ENCODE results near the gene AFF3. TPM values are rescaled to one million over a fixed set of nuclear protein-coding genes. Genes with fewer than 3 reads are reported as not detected.
"Not testable (repeated sequence)": the region's sequence is repeated elsewhere in the genome, so short reads cannot be mapped to it uniquely, and the experiment has no call there.

The AFF3 gene
- total RNA-seq, 4 donors from 2014 or later, result 8.5 to 77.2 (median 27.1) TPM

- TF ChIP-seq CTCF (IDR thresholded peaks at IDR 0.05) (no peak), POLR2A (IDR thresholded peaks at IDR 0.05) (no peak)
- Histone ChIP-seq H3K4me1 (no peaks in the 10 kb centered on the region), H3K36me3 (no peaks in the 10 kb centered on the region), H3K4me3 (no peak overlapping the region), H3K27ac (no peak overlapping the region), H3K9me3 (peaks cover 0 to 10% of the 10 kb centered on the region in 2 donors), H3K27me3 (no peaks in the 10 kb centered on the region)
- intact Hi-C loops (cut with DNase I; ENCODE audit: low total_unique reads), result no loop called here
- DNase-seq, result no peak
These were observed 365.3 kb downstream of the AFF3 start for GRCh38 chr2:99776906-99777646.

DNA sequence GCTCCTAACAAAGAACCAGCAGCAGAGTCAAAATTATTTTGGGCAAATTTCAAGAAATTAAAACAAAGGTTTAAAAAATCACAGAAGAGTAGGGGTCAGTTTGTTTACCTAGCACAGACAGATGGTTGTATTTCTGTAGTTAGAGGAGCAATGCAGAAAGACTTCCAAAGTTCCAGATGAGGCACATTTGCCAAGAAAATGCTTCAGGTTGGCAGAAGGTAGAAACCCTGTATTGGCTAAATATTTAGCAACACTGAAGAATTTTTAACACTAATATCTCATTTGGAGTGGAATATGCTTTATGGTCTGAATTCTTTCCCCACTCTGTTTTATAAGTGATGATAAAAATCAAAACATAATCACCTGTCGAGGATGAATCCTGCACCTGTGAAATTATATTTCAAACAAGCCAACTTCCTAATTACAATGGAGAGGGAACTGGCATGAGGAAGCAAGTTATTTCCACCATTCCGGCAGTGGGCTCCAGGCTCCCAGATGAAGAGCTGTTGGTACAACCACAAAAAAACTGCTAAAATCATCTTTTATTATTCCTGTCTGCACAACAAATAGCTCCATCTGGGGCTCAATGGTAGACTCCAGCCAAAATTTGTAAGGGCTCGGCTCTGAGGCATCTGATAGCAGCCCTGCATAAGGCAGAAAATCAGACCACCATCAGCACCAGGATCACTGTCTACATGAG is 366.0 kb downstream of the AFF3 start:
- no peak overlapping the region for H3K27ac ChIP-seq
- no peaks in the 10 kb centered on the region for H3K27me3 ChIP-seq
- no peaks in the 10 kb centered on the region for H3K36me3 ChIP-seq
- DNase-seq, result no peak
- no peaks in the 10 kb centered on the region for H3K4me1 ChIP-seq
- H3K9me3 ChIP-seq, result peaks cover 0 to 10% of the 10 kb centered on the region in 2 donors
- intact Hi-C loops (cut with DNase I; ENCODE audit: low total_unique reads), result no loop called here
- TF ChIP-seq POLR2A (IDR thresholded peaks at IDR 0.05) (no peak), CTCF (IDR thresholded peaks at IDR 0.05) (no peak)
- H3K4me3 ChIP-seq, result no peak overlapping the region

DNA sequence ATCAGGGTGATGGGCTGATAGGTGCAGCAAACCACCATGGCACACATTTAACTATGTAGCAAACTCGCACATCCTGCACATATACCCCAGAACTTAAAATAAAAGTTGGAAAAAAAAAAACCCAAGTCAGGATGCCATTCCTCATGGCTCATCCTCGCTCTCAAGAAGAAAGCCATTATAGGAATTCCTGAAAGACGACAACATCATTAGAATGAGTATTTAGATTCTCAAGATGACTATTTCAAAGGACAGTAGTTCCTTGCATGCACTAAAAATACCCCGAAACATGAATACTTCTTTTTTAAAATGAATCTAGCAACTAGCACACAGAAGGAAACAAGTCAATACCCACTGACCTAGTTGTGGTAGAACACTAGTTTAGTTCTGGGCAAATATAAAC is 366.8 kb downstream of the AFF3 start:
- Histone ChIP-seq H3K27me3 (no peaks in the 10 kb centered on the region), H3K4me1 (no peaks in the 10 kb centered on the region), H3K27ac (no peak overlapping the region), H3K9me3 (peaks cover 0 to 10% of the 10 kb centered on the region in 2 donors), H3K36me3 (no peaks in the 10 kb centered on the region), H3K4me3 (no peak overlapping the region)
- intact Hi-C loops (cut with DNase I; ENCODE audit: low total_unique reads), result no loop called here
- TF ChIP-seq CTCF (IDR thresholded peaks at IDR 0.05), result no peak
- TF ChIP-seq POLR2A (IDR thresholded peaks at IDR 0.05), result no peak
- DNase-seq, result no peak

GRCh38 chr2:99773642-99774041 is 368.7 kb downstream of the AFF3 start:
- H3K4me3 ChIP-seq; DNase-seq; H3K27ac ChIP-seq; H3K36me3 ChIP-seq; H3K9me3 ChIP-seq; intact Hi-C loops (cut with DNase I; ENCODE audit: low total_unique reads); H3K4me1 ChIP-seq; H3K27me3 ChIP-seq: not testable (repeated sequence)

- TF ChIP-seq POLR2A (IDR thresholded peaks at IDR 0.05) (no peak), CTCF (IDR thresholded peaks at IDR 0.05) (no peak)
- intact Hi-C loops (cut with DNase I; ENCODE audit: low total_unique reads), result no loop called here
- Histone ChIP-seq H3K9me3 (no peaks in the 10 kb centered on the region), H3K36me3 (no peaks in the 10 kb centered on the region), H3K4me3 (no peak overlapping the region), H3K27ac (no peak overlapping the region), H3K4me1 (no peaks in the 10 kb centered on the region), H3K27me3 (no peaks in the 10 kb centered on the region)
- DNase-seq, result no peak
These were observed 369.6 kb downstream of the AFF3 start for GRCh38 chr2:99772591-99773331.

All from uterus (tissue), 4 donors.